Gastroesophageal sphincter (tissue), 3 donors: ENCODE measurements around the gene NAALADL1.

Experiments used
- EP300 ChIP-seq: sonication (generic); formaldehyde crosslinking; IDR thresholded peaks from one replicate; pipeline ENCODE4 v1.6.1; 2017; ENCODE audit warnings: antibody characterized with exemption, mild to moderate bottlenecking
- POLR2A ChIP-seq, 2 donors: fragments of 450-650 bp; IDR thresholded peaks; one replicate each; pipeline ENCODE4 v1.6.1; 2017; ENCODE audit warnings: antibody characterized with exemption in 2 of 2, mild to moderate bottlenecking in 2 of 2, moderate library complexity in 1 of 2
- POLR2AphosphoS5 ChIP-seq: sonication (generic); formaldehyde crosslinking; IDR thresholded peaks from one replicate; pipeline ENCODE4 v1.6.1; 2017; ENCODE audit warnings: antibody characterized with exemption
- TF ChIP-seq, protein P1 (sequence below), 4 experiments: fragments of 200-600 bp in 2 of 4; fragments of 450-650 bp in 2 of 4; sonication (generic) in 1 of 4; IDR thresholded peaks; one replicate each; pipeline ENCODE4 v1.5.1; 2017 to 2019; ENCODE audit warnings: antibody characterized with exemption in 4 of 4, mild to moderate bottlenecking in 2 of 4, moderate library complexity in 2 of 4

- TF ChIP-seq POLR2A (IDR thresholded peaks at IDR 0.05), result no peak
- TF ChIP-seq, protein P1, sequence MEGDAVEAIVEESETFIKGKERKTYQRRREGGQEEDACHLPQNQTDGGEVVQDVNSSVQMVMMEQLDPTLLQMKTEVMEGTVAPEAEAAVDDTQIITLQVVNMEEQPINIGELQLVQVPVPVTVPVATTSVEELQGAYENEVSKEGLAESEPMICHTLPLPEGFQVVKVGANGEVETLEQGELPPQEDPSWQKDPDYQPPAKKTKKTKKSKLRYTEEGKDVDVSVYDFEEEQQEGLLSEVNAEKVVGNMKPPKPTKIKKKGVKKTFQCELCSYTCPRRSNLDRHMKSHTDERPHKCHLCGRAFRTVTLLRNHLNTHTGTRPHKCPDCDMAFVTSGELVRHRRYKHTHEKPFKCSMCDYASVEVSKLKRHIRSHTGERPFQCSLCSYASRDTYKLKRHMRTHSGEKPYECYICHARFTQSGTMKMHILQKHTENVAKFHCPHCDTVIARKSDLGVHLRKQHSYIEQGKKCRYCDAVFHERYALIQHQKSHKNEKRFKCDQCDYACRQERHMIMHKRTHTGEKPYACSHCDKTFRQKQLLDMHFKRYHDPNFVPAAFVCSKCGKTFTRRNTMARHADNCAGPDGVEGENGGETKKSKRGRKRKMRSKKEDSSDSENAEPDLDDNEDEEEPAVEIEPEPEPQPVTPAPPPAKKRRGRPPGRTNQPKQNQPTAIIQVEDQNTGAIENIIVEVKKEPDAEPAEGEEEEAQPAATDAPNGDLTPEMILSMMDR (IDR thresholded peaks at IDR 0.05), result no peak
- no peak for TF ChIP-seq EP300
- TF ChIP-seq POLR2AphosphoS5, result no peak
Observed at GRCh38 chr11:65043881-65044501, 14.4 kb downstream of the NAALADL1 start.
